GM23248 (cell line): ENCODE results near the gene TAS1R3. TPM values are rescaled to one million over a fixed set of nuclear protein-coding genes. Genes with fewer than 3 reads are reported as not detected.

ENCODE experiments used
- DNase-seq: peaks from one replicate; pipeline ENCODE4 v3.0.0-alpha.2; 2015
- H2AFZ ChIP-seq: fragments of 200-600 bp; sonication (generic); 2 replicates; pipeline ENCODE4 v1.6.1; 2016; ENCODE audit warnings: antibody characterized with exemption
- H3F3A ChIP-seq: fragments of 200-600 bp; sonication (generic); 2 replicates; pipeline ENCODE4 v1.6.1; 2016; ENCODE audit warnings: mild to moderate bottlenecking, antibody characterized with exemption, mixed run types; ENCODE audit not compliant: insufficient read depth
- H3K27ac ChIP-seq: fragments of 200-600 bp; sonication (generic); 2 replicates; pipeline ENCODE4 v1.5.1; 2016; ENCODE audit warnings: mild to moderate bottlenecking
- H3K27me3 ChIP-seq: fragments of 200-600 bp; sonication (generic); replicated peaks from 2 replicates; pipeline ENCODE4 v1.6.1; 2016; ENCODE audit warnings: mild to moderate bottlenecking; ENCODE audit not compliant: insufficient read depth
- H3K36me3 ChIP-seq: fragments of 200-600 bp; sonication (generic); 2 replicates; pipeline ENCODE4 v1.6.1; 2016; ENCODE audit warnings: low read depth, mild to moderate bottlenecking
- H3K4me1 ChIP-seq: fragments of 200-600 bp; sonication (generic); 2 replicates; pipeline ENCODE4 v1.6.1; 2016; ENCODE audit warnings: mild to moderate bottlenecking; ENCODE audit not compliant: insufficient read depth
- H3K4me2 ChIP-seq: fragments of 200-600 bp; sonication (generic); one replicate; pipeline ENCODE4 v1.6.1; 2016; ENCODE audit warnings: mild to moderate bottlenecking; ENCODE audit not compliant: unreplicated experiment
- H3K4me3 ChIP-seq: fragments of 200-600 bp; sonication (generic); 2 replicates; pipeline ENCODE4 v1.5.1; 2016; ENCODE audit warnings: mild to moderate bottlenecking
- H3K79me2 ChIP-seq: fragments of 200-600 bp; sonication (generic); 2 replicates; pipeline ENCODE4 v1.6.1; 2016; ENCODE audit warnings: mild to moderate bottlenecking; ENCODE audit not compliant: insufficient read depth
- H3K9ac ChIP-seq: fragments of 200-600 bp; sonication (generic); 2 replicates; pipeline ENCODE4 v1.6.1; 2016; ENCODE audit warnings: mild to moderate bottlenecking
- H3K9me2 ChIP-seq: fragments of 200-600 bp; sonication (generic); 2 replicates; pipeline ENCODE4 v1.6.1; 2016; ENCODE audit warnings: mixed run types, mild to moderate bottlenecking, moderate library complexity; ENCODE audit not compliant: insufficient read depth
- H3K9me3 ChIP-seq: fragments of 200-600 bp; sonication (generic); one replicate; pipeline ENCODE4 v1.6.1; 2017; ENCODE audit warnings: low read depth
- H4K20me1 ChIP-seq: fragments of 200-600 bp; sonication (generic); 2 replicates; pipeline ENCODE4 v1.6.0; 2016; ENCODE audit not compliant: insufficient read depth
- EZH2 ChIP-seq: fragments of 200-600 bp; sonication (generic); IDR thresholded peaks from 2 replicates; pipeline ENCODE4 v1.6.1; 2018; ENCODE audit warnings: antibody characterized with exemption, mild to moderate bottlenecking; ENCODE audit not compliant: insufficient read depth, poor library complexity, severe bottlenecking
- EZH2phosphoT487 ChIP-seq: fragments of 200-600 bp; sonication (generic); IDR thresholded peaks from 2 replicates; pipeline ENCODE4 v1.6.1; 2018; ENCODE audit warnings: antibody characterized with exemption, moderate library complexity, mild to moderate bottlenecking, low read depth; ENCODE audit not compliant: insufficient read depth
- WGBS, 2 experiments: methylation state at CpG; one replicate each; pipeline ENCODE4 v1.1.6; 2015 to 2017; ENCODE audit warnings: low lambda C conversion rate in 2 of 2, low coverage in 1 of 2; ENCODE audit errors: missing lambda C conversion rate in 2 of 2; 5-methylcytosine and 5-hydroxymethylcytosine counted together
- in situ Hi-C: fragments of 300-500 bp; cut with MboI; formaldehyde crosslinking; loops from 2 replicates; pipeline ENCODE4 v1.15.0; 2020
- polyA plus RNA-seq: library from polyadenylated mRNA; unstranded; fragments of >200 nt; fragmentation: Nextera tagmentation; extraction: Ambion mirVana; gene quantifications from 2 replicates; pipeline ENCODE4 v1.2.1, GENCODE V29; 2016
- total RNA-seq: library from RNA; depleted of rRNA; stranded (reverse); fragments of >200 nt; shearing (Covaris generic); gene quantifications from 2 replicates; pipeline ENCODE4 v1.2.3, GENCODE V29; 2014

Gene TAS1R3
- total and polyA plus RNA-seq, 2 experiments from 2014 or later: 0.54 TPM; not detected in 1

GRCh38 chr1:1371746-1372711, 40.9 kb downstream of the TAS1R3 start:
- Histone ChIP-seq H3K36me3 (no peaks in the 10 kb centered on the region), H3K27ac (no peak overlapping the region), H3K9ac (peak overlapping the region; percentile 98; the same call in 1 of the 2 replicates), H3K4me3 (no peak overlapping the region), H4K20me1 (no peaks in the 10 kb centered on the region), H3K4me2 (no peak overlapping the region), H3F3A (peaks cover 12% of the 10 kb centered on the region; the same call in 1 of the 2 replicates), H3K9me2 (no peaks in the 10 kb centered on the region), H3K27me3 (no peaks in the 10 kb centered on the region), H3K4me1 (peaks cover 9% of the 10 kb centered on the region), H2AFZ (no peak overlapping the region), H3K9me3 (no peaks in the 10 kb centered on the region), H3K79me2 (peaks cover 45% of the 10 kb centered on the region)
- peak; percentile 64 for DNase-seq
- no peak for TF ChIP-seq EZH2phosphoT487
- TF ChIP-seq EZH2: no peak
- 32 to 38% methylated on average over 25 to 26 of the region's 26 CpGs for WGBS, 2 experiments
- in situ Hi-C loops: no loop called here

- Histone ChIP-seq H3K9me3 (no peaks in the 10 kb centered on the region), H3K79me2 (peaks cover 45% of the 10 kb centered on the region), H3K27ac (no peak overlapping the region), H3K9me2 (no peaks in the 10 kb centered on the region), H3K36me3 (no peaks in the 10 kb centered on the region), H4K20me1 (no peaks in the 10 kb centered on the region), H3K4me2 (peak overlapping the region; percentile 53), H3K9ac (peak overlapping the region; percentile 98; the same call in 1 of the 2 replicates), H3K27me3 (no peaks in the 10 kb centered on the region), H3F3A (peaks cover 18% of the 10 kb centered on the region; the same call in 1 of the 2 replicates), H3K4me1 (peaks cover 9% of the 10 kb centered on the region), H2AFZ (no peak overlapping the region), H3K4me3 (peak overlapping the region; percentile 85)
- no peak for DNase-seq
- in situ Hi-C loops: no loop called here
- TF ChIP-seq EZH2 (no peak), EZH2phosphoT487 (no peak)
- WGBS, 2 experiments: 83 to 89% methylated on average over 23 to 25 of the region's 26 CpGs
Observed at GRCh38 chr1:1373051-1373814, 42.2 kb downstream of the TAS1R3 start.

GRCh38 chr1:1373815-1374588, 42.9 kb downstream of the TAS1R3 start:
- TF ChIP-seq EZH2: no peak
- no peak for TF ChIP-seq EZH2phosphoT487
- WGBS, 2 experiments: 60 to 63% methylated on average over 41 to 42 of the region's 52 CpGs
- Histone ChIP-seq H3K4me3 (peak overlapping the region; percentile 85), H3K4me1 (peaks cover 9% of the 10 kb centered on the region), H3K9me3 (no peaks in the 10 kb centered on the region), H3K27me3 (no peaks in the 10 kb centered on the region), H3K27ac (peak overlapping the region; percentile 93), H3K79me2 (peaks cover 50% of the 10 kb centered on the region), H3K36me3 (no peaks in the 10 kb centered on the region), H2AFZ (no peak overlapping the region), H3K9me2 (no peaks in the 10 kb centered on the region), H3K9ac (peak overlapping the region; percentile 98), H3F3A (peaks cover 18% of the 10 kb centered on the region; the same call in 1 of the 2 replicates), H4K20me1 (no peaks in the 10 kb centered on the region), H3K4me2 (peak overlapping the region; percentile 53)
- peak; percentile 48 for DNase-seq
- in situ Hi-C loops: no loop called here

GRCh38 chr1:1374589-1374928, 43.5 kb downstream of the TAS1R3 start:
- Histone ChIP-seq H4K20me1 (no peaks in the 10 kb centered on the region), H3K79me2 (peaks cover 52% of the 10 kb centered on the region), H3F3A (peaks cover 18% of the 10 kb centered on the region; the same call in 1 of the 2 replicates), H3K4me2 (peak overlapping the region; percentile 53), H3K4me3 (peak overlapping the region; percentile 85), H3K9me3 (no peaks in the 10 kb centered on the region), H3K27ac (peak overlapping the region; percentile 93), H3K9me2 (no peaks in the 10 kb centered on the region), H3K36me3 (no peaks in the 10 kb centered on the region), H2AFZ (peak overlapping the region; percentile 54), H3K9ac (peak overlapping the region; percentile 98), H3K4me1 (peaks cover 9% of the 10 kb centered on the region), H3K27me3 (no peaks in the 10 kb centered on the region)
- in situ Hi-C loops: no loop called here
- TF ChIP-seq EZH2phosphoT487 (no peak), EZH2 (no peak)
- DNase-seq: peak; percentile 57
- WGBS, 2 experiments: 1% methylated on average over 14 to 21 of the region's 24 CpGs
